ENCODE data around the gene CYSTM1. TPM values are rescaled to one million over a fixed set of nuclear protein-coding genes. Genes with fewer than 3 reads are reported as not detected.

The CYSTM1 gene
- total RNA-seq, 2 experiments from 2014 or later, result 15.8 to 18.5 TPM

GRCh38 chr5:140178482-140179116 lies 3.6 kb downstream of the CYSTM1 start:
- CTCF ChIA-PET, result interaction anchor here (1.5 kb wide), 1 partner anchor 61 kb away, joined by 3 read pairs; no protein-coding TSS in a partner anchor
- POLR2A ChIA-PET, result no interaction called here
- DNase-seq, result no peak
- Mint-ChIP-seq H3K27me3 (peaks cover 4% of the 10 kb centered on the region), H3K27ac (no peak overlapping the region), H3K36me3 (ENCODE audit: low read depth) (no peaks in the 10 kb centered on the region), H3K4me3 (no peak overlapping the region), H3K9me3 (no peaks in the 10 kb centered on the region), H3K4me1 (ENCODE audit: low read depth) (peaks cover 12% of the 10 kb centered on the region)
- TF ChIP-seq CTCF (IDR thresholded peaks at IDR 0.05), result no peak
- intact Hi-C loops (cut with micrococcal nuclease), result no loop called here
- ATAC-seq, result no peak

GRCh38 chr5:140181002-140181483 lies 6.1 kb downstream of the CYSTM1 start:
- DNase-seq, result no peak
- H3K27ac Mint-ChIP-seq, result no peak overlapping the region
- ChIA-PET POLR2A (no interaction called here), CTCF (interaction anchor here (1.8 kb wide), 1 partner anchor 171 kb away, joined by 6 read pairs; no protein-coding TSS in a partner anchor)
- H3K27me3 Mint-ChIP-seq, result no peaks in the 10 kb centered on the region
- H3K4me1 Mint-ChIP-seq (ENCODE audit: low read depth), result peaks cover 4% of the 10 kb centered on the region
- no peak for TF ChIP-seq CTCF (IDR thresholded peaks at IDR 0.05)
- H3K4me3 Mint-ChIP-seq, result no peak overlapping the region
- ATAC-seq, result no peak
- no peaks in the 10 kb centered on the region for H3K9me3 Mint-ChIP-seq
- intact Hi-C loops (cut with micrococcal nuclease), result no loop called here
- H3K36me3 Mint-ChIP-seq (ENCODE audit: low read depth), result no peaks in the 10 kb centered on the region

- Mint-ChIP-seq H3K36me3 (ENCODE audit: low read depth) (no peaks in the 10 kb centered on the region), H3K4me1 (ENCODE audit: low read depth) (peaks cover 4% of the 10 kb centered on the region), H3K9me3 (no peaks in the 10 kb centered on the region), H3K27ac (no peak overlapping the region), H3K27me3 (no peaks in the 10 kb centered on the region), H3K4me3 (no peak overlapping the region)
- TF ChIP-seq CTCF (IDR thresholded peaks at IDR 0.05), result no peak
- intact Hi-C loops (cut with micrococcal nuclease), result no loop called here
- ATAC-seq (no peak), DNase-seq (no peak)
- ChIA-PET CTCF (no interaction called here), POLR2A (no interaction called here)
Observed at GRCh38 chr5:140181525-140181924, 6.5 kb downstream of the CYSTM1 start.

- Mint-ChIP-seq H3K27ac (no peak overlapping the region), H3K27me3 (no peaks in the 10 kb centered on the region), H3K4me3 (no peak overlapping the region), H3K9me3 (no peaks in the 10 kb centered on the region), H3K36me3 (ENCODE audit: low read depth) (no peaks in the 10 kb centered on the region), H3K4me1 (ENCODE audit: low read depth) (peaks cover 4% of the 10 kb centered on the region)
- ATAC-seq (no peak), DNase-seq (no peak)
- CTCF ChIA-PET, result no interaction called here
- POLR2A ChIA-PET, result no interaction called here
- intact Hi-C loops (cut with micrococcal nuclease), result no loop called here
- TF ChIP-seq CTCF (IDR thresholded peaks at IDR 0.05), result no peak
Observed at GRCh38 chr5:140182075-140182711, 7.2 kb downstream of the CYSTM1 start.

- Mint-ChIP-seq H3K36me3 (ENCODE audit: low read depth) (no peaks in the 10 kb centered on the region), H3K27me3 (no peaks in the 10 kb centered on the region), H3K27ac (no peak overlapping the region), H3K4me3 (no peak overlapping the region), H3K4me1 (ENCODE audit: low read depth) (peaks cover 4% of the 10 kb centered on the region), H3K9me3 (no peaks in the 10 kb centered on the region)
- ChIA-PET POLR2A (interaction anchor here (0.6 kb wide), 1 partner anchor 306 kb away, joined by 3 read pairs; no protein-coding TSS in a partner anchor), CTCF (no interaction called here)
- intact Hi-C loops (cut with micrococcal nuclease), result no loop called here
- no peak for TF ChIP-seq CTCF (IDR thresholded peaks at IDR 0.05)
- DNase-seq, result no peak
- ATAC-seq, result no peak
Observed at GRCh38 chr5:140182803-140183367, 7.9 kb downstream of the CYSTM1 start.
